PC-9 (cell line): ENCODE data around the gene S100Z.

Source experiments
- EZH2 ChIP-seq: fragments of 200-600 bp; sonication (generic); IDR thresholded peaks from 2 replicates; pipeline ENCODE4 v1.8.0; 2017; ENCODE audit warnings: antibody characterized with exemption, low read depth
- TF ChIP-seq, protein P1 (sequence below): fragments of 200-600 bp; sonication (generic); conservative IDR thresholded peaks from 2 replicates; pipeline ENCODE4 v1.6.1; 2017; ENCODE audit warnings: mixed run types, antibody characterized with exemption, mild to moderate bottlenecking, moderate library complexity

DNA sequence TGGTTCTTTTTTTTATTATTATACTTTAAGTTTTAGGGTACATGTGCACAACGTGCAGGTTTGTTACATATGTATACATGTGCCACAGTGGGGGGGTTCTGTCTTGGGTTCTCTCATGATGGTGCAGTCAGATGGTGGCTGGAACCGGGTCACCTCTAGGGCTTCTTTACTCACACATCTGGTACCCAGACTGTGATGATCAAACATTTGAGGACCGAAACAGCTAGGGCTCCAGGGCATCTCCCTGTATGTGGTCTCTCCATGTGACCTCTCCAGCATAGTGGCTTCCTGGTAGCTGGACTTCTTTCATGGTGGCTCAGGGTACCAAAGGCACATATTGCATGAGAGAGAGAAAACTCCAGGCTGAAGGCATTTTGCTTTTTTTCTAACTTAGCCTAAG, 93.2 kb downstream of the S100Z start:
- TF ChIP-seq EZH2: no peak
- TF ChIP-seq, protein P1, sequence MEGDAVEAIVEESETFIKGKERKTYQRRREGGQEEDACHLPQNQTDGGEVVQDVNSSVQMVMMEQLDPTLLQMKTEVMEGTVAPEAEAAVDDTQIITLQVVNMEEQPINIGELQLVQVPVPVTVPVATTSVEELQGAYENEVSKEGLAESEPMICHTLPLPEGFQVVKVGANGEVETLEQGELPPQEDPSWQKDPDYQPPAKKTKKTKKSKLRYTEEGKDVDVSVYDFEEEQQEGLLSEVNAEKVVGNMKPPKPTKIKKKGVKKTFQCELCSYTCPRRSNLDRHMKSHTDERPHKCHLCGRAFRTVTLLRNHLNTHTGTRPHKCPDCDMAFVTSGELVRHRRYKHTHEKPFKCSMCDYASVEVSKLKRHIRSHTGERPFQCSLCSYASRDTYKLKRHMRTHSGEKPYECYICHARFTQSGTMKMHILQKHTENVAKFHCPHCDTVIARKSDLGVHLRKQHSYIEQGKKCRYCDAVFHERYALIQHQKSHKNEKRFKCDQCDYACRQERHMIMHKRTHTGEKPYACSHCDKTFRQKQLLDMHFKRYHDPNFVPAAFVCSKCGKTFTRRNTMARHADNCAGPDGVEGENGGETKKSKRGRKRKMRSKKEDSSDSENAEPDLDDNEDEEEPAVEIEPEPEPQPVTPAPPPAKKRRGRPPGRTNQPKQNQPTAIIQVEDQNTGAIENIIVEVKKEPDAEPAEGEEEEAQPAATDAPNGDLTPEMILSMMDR: no peak
